ENCODE measurements around the gene MAPK4. TPM values are rescaled to one million over a fixed set of nuclear protein-coding genes. Genes with fewer than 3 reads are reported as not detected.

MAPK4 gene
- total RNA-seq, 1 experiment from 2014 or later: not detected

DNA sequence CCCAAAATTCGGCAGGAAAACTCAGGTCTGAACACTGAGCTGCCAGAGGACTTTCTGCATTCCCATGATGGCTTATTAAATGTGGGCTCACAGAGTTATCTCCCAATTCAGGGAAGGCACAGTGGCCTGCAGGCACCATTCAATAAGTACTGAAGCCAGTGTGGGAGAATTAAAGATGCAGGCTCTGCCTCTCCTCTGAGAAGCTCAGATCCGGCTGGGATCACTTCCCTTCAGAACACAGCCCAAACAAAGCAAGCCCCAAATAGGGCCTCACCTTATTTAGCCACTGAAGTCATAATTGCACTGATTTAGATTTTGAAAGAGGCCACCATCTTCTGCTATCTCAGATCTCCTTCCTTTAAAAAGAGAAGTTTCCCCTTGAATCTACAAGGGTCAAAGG lies 94.3 kb downstream of the MAPK4 start:
- DNase-seq: no peak
- ChIA-PET CTCF (no interaction called here), POLR2A (ENCODE audit: unreplicated experiment) (no interaction called here)
- TF ChIP-seq, protein P1, sequence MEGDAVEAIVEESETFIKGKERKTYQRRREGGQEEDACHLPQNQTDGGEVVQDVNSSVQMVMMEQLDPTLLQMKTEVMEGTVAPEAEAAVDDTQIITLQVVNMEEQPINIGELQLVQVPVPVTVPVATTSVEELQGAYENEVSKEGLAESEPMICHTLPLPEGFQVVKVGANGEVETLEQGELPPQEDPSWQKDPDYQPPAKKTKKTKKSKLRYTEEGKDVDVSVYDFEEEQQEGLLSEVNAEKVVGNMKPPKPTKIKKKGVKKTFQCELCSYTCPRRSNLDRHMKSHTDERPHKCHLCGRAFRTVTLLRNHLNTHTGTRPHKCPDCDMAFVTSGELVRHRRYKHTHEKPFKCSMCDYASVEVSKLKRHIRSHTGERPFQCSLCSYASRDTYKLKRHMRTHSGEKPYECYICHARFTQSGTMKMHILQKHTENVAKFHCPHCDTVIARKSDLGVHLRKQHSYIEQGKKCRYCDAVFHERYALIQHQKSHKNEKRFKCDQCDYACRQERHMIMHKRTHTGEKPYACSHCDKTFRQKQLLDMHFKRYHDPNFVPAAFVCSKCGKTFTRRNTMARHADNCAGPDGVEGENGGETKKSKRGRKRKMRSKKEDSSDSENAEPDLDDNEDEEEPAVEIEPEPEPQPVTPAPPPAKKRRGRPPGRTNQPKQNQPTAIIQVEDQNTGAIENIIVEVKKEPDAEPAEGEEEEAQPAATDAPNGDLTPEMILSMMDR (conservative IDR thresholded peaks at IDR 0.05): no peak
- no peak for TF ChIP-seq EZH2 (IDR thresholded peaks at IDR 0.05; ENCODE audit: low read depth)
- H3K9me2 ChIP-seq (ENCODE audit: insufficient read depth): no peaks in the 10 kb centered on the region
- H3K27ac ChIP-seq: no peak overlapping the region
- intact Hi-C loops (cut with micrococcal nuclease; ENCODE audit: unreplicated experiment): no loop called here
- H3K4me3 ChIP-seq: no peak overlapping the region
- H3K27me3 ChIP-seq (ENCODE audit: insufficient read depth, low read depth): no peaks in the 10 kb centered on the region
- H3K4me2 ChIP-seq: no peak overlapping the region
- H3K4me1 ChIP-seq (replicated peaks; ENCODE audit: insufficient read depth): no peaks in the 10 kb centered on the region
- H3K79me2 ChIP-seq (ENCODE audit: low read depth): no peaks in the 10 kb centered on the region
- no peaks in the 10 kb centered on the region for H3F3A ChIP-seq (ENCODE audit: insufficient read depth, low read depth)
- BruUV-seq (replicated peaks): no TSS peak
- no peaks in the 10 kb centered on the region for H3K36me3 ChIP-seq (ENCODE audit: low read depth)
- H2AFZ ChIP-seq: no peak overlapping the region
- no peaks in the 10 kb centered on the region for H4K20me1 ChIP-seq (ENCODE audit: insufficient read depth)
- H3K9me3 ChIP-seq (ENCODE audit: insufficient read depth, low read depth): no peaks in the 10 kb centered on the region; the same call in 1 of the 2 replicates

DNA sequence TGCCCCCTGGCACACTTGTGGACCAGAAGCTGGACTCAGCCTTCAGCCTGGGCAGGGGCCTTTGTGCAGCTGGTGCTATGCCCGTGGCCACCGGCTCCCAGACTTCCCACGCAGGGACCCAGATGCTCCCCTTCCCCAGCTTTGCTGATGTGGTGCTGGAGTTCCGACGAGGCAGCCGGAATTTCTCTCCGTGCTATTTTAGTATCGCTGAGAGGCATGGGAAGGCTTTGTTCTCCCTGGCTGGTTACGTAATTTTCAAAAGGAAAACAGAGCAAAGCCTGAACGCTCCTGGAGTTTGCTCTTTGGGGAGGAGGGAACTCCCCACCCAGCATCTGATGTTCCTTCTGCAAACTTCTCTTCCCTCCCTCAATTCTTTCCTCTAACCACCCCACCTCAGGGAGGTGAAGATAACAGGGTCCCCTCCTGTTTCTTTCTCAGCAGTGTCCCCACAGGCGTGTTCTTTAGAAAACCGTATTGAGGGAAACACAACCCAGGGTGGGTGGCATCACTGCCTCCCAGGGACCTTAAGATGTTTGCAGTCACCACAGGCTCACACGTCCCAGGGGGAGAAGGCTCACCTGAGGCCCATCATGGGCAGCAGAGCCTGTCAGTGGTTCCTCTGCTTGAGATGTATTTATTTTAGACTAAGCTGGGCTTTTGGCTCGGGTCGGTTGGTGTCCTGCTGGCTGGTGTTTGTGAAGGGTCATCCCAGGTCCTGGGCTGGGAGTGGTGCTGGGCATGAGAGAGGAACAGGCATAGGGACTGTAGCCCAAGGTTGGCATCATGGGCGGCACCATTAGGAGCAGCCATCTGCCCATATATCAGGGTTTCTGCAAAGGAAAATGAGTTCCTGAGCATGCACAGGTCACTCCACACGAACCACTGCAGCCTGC lies 95.0 kb downstream of the MAPK4 start:
- ChIA-PET CTCF (no interaction called here), POLR2A (ENCODE audit: unreplicated experiment) (no interaction called here)
- Histone ChIP-seq H4K20me1 (ENCODE audit: insufficient read depth) (no peaks in the 10 kb centered on the region), H3K4me3 (no peak overlapping the region), H3F3A (ENCODE audit: insufficient read depth, low read depth) (no peaks in the 10 kb centered on the region), H3K27me3 (ENCODE audit: insufficient read depth, low read depth) (no peaks in the 10 kb centered on the region), H3K4me2 (no peak overlapping the region), H3K9me3 (ENCODE audit: insufficient read depth, low read depth) (no peaks in the 10 kb centered on the region; the same call in 1 of the 2 replicates), H3K4me1 (replicated peaks; ENCODE audit: insufficient read depth) (no peaks in the 10 kb centered on the region), H3K36me3 (ENCODE audit: low read depth) (no peaks in the 10 kb centered on the region), H3K9me2 (ENCODE audit: insufficient read depth) (no peaks in the 10 kb centered on the region), H3K79me2 (ENCODE audit: low read depth) (no peaks in the 10 kb centered on the region), H3K27ac (no peak overlapping the region), H2AFZ (no peak overlapping the region)
- intact Hi-C loops (cut with micrococcal nuclease; ENCODE audit: unreplicated experiment): no loop called here
- no peak for TF ChIP-seq EZH2 (IDR thresholded peaks at IDR 0.05; ENCODE audit: low read depth)
- TF ChIP-seq, protein P1 (conservative IDR thresholded peaks at IDR 0.05): no peak
- no peak for DNase-seq
- no TSS peak for BruUV-seq (replicated peaks)

DNA sequence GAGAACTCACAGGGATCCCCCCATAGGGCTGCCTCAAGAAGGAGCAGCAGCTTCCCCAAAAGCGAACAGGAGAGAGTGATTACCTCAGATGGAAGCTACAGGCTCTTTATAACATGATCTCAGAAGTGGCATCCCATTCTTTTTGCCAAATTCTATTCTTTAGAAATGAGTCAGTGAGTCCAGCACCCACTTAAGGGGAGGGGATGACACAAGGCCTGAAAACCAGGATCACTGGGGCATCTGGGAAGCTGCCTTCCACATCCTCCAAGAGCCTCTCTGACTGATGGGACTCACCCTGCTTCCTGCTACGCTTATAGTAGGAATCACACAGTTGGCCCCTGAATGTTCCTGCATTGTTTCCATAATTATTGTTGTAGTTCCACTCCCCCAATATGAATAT lies 96.5 kb downstream of the MAPK4 start:
- Histone ChIP-seq H4K20me1 (ENCODE audit: insufficient read depth) (no peaks in the 10 kb centered on the region), H2AFZ (no peak overlapping the region), H3K36me3 (ENCODE audit: low read depth) (no peaks in the 10 kb centered on the region), H3K4me2 (no peak overlapping the region), H3K27me3 (ENCODE audit: insufficient read depth, low read depth) (no peaks in the 10 kb centered on the region), H3K79me2 (ENCODE audit: low read depth) (no peaks in the 10 kb centered on the region), H3K9me2 (ENCODE audit: insufficient read depth) (no peaks in the 10 kb centered on the region), H3K27ac (no peak overlapping the region), H3K9me3 (ENCODE audit: insufficient read depth, low read depth) (no peaks in the 10 kb centered on the region; the same call in 1 of the 2 replicates), H3F3A (ENCODE audit: insufficient read depth, low read depth) (no peaks in the 10 kb centered on the region), H3K4me1 (replicated peaks; ENCODE audit: insufficient read depth) (no peaks in the 10 kb centered on the region), H3K4me3 (no peak overlapping the region)
- DNase-seq: no peak
- POLR2A ChIA-PET (ENCODE audit: unreplicated experiment): no interaction called here
- intact Hi-C loops (cut with micrococcal nuclease; ENCODE audit: unreplicated experiment): no loop called here
- no peak for TF ChIP-seq EZH2 (IDR thresholded peaks at IDR 0.05; ENCODE audit: low read depth)
- TF ChIP-seq, protein P1 (conservative IDR thresholded peaks at IDR 0.05): no peak
- CTCF ChIA-PET: no interaction called here
- BruUV-seq (replicated peaks): no TSS peak
